CD4-positive, alpha-beta memory T cell (primary cell): ENCODE results near the gene FN1. TPM values are rescaled to one million over a fixed set of nuclear protein-coding genes. Genes with fewer than 3 reads are reported as not detected.

Experiments
- CTCF ChIA-PET: fragments of 350-600 bp; sonication (Branson Sonifier 250); formaldehyde crosslinking; loops from one replicate; lab custom pipeline; 2021; ENCODE audit warnings: inconsistent platforms; ENCODE audit not compliant: partially characterized antibody; lab: Charles Lee
- POLR2A ChIA-PET: fragments of 350-600 bp; sonication (Branson Sonifier 250); formaldehyde crosslinking; loops from one replicate; lab custom pipeline; 2021; ENCODE audit not compliant: partially characterized antibody; lab: Charles Lee
- DNase-seq, 5 donors: peaks; one replicate each; pipeline versions ENCODE4 v3.0.0 to v3.0.0-alpha.2; 2020 to 2022; ENCODE audit warnings: mixed read lengths in 1 of 5
- H3K27ac ChIP-seq: one replicate; pipeline ENCODE4 v1.7.0; 2013; ENCODE audit warnings: low read depth, low read length
- H3K27me3 ChIP-seq: 2 replicates; pipeline ENCODE4 v1.7.0; 2013; ENCODE audit warnings: mild to moderate bottlenecking, low read length, moderate library complexity; ENCODE audit not compliant: insufficient read depth
- H3K36me3 ChIP-seq: 2 replicates; pipeline ENCODE4 v1.7.0; 2013; ENCODE audit warnings: mild to moderate bottlenecking, low read length, moderate library complexity; ENCODE audit not compliant: insufficient read depth
- H3K4me1 ChIP-seq: 2 replicates; pipeline ENCODE4 v1.7.0; 2013; ENCODE audit warnings: mild to moderate bottlenecking, low read length, moderate library complexity; ENCODE audit not compliant: insufficient read depth
- H3K4me3 ChIP-seq, 2 donors: one replicate each; pipeline ENCODE4 v1.7.0; 2013; ENCODE audit warnings: low read length in 2 of 2, mild to moderate bottlenecking in 1 of 2
- H3K9me3 ChIP-seq, 2 donors: one replicate each; pipeline ENCODE4 v1.7.0; 2013; ENCODE audit warnings: low read length in 2 of 2, control low read depth in 1 of 2; ENCODE audit not compliant: control insufficient read depth in 1 of 2
- H3K27ac Mint-ChIP-seq, 7 donors: one replicate each; pipeline ENCODE4 v1.8.0; 2020 to 2021; ENCODE audit warnings: mixed read lengths in 7 of 7, mild to moderate bottlenecking in 6 of 7, inconsistent platforms in 3 of 7, moderate library complexity in 3 of 7
- H3K27me3 Mint-ChIP-seq, 2 donors: one replicate each; pipeline ENCODE4 v1.8.0; 2020 to 2021; ENCODE audit warnings: mixed read lengths in 2 of 2
- H3K36me3 Mint-ChIP-seq, 2 donors: one replicate each; pipeline ENCODE4 v1.8.0; 2020 to 2021; ENCODE audit warnings: mixed read lengths in 2 of 2, inconsistent platforms in 1 of 2, mild to moderate bottlenecking in 1 of 2
- H3K4me1 Mint-ChIP-seq, 4 donors: one replicate each; pipeline ENCODE4 v1.8.0; 2020 to 2021; ENCODE audit warnings: mixed read lengths in 4 of 4, mild to moderate bottlenecking in 1 of 4
- H3K4me3 Mint-ChIP-seq, 8 donors: one replicate each; pipeline ENCODE4 v1.8.0; 2020 to 2021; ENCODE audit warnings: mixed read lengths in 8 of 8, mild to moderate bottlenecking in 7 of 8, moderate library complexity in 6 of 8, inconsistent platforms in 3 of 8
- H3K9me3 Mint-ChIP-seq, 8 donors: one replicate each; pipeline ENCODE4 v1.8.0; 2020 to 2021; ENCODE audit warnings: mixed read lengths in 8 of 8, mild to moderate bottlenecking in 5 of 8, inconsistent platforms in 3 of 8, moderate library complexity in 1 of 8
- intact Hi-C: fragments of 100-400 bp; cut with micrococcal nuclease; formaldehyde crosslinking; loops from one replicate; pipeline ENCODE4 v1.15.1; 2023
- polyA plus RNA-seq, 2 donors: library from polyadenylated mRNA; unstranded; fragments of 300-500 nt; fragmentation: Illumina TruSeq; gene quantifications; one replicate each; pipeline ENCODE4 v1.2.3, GENCODE V29; 2021
- total RNA-seq, 2 experiments: library from RNA; stranded (reverse); gene quantifications; one replicate each; pipeline ENCODE4 v1.2.3, GENCODE V29; 2021

Gene FN1
- total and polyA plus RNA-seq, 4 experiments from 2014 or later, result 0.38 to 1.2 TPM; not detected in 2

- Mint-ChIP-seq H3K4me3 (no peak overlapping the region), H3K27me3 (peaks cover 6 to 18% of the 10 kb centered on the region in 2 donors), H3K9me3 (no peaks in the 10 kb centered on the region), H3K27ac (no peak overlapping the region), H3K36me3 (no peaks in the 10 kb centered on the region), H3K4me1 (no peaks in the 10 kb centered on the region)
- H3K27me3 ChIP-seq, result no peaks in the 10 kb centered on the region
- no peaks in the 10 kb centered on the region for H3K9me3 ChIP-seq
- no peaks in the 10 kb centered on the region for H3K4me1 ChIP-seq
- H3K27ac ChIP-seq, result no peak overlapping the region
- ChIA-PET POLR2A (no interaction called here), CTCF (no interaction called here)
- no peaks in the 10 kb centered on the region for H3K36me3 ChIP-seq
- intact Hi-C loops, result no loop called here
- H3K4me3 ChIP-seq, result no peak overlapping the region
- no peak for DNase-seq
Measured at GRCh38 chr2:215420471-215420935, 15.4 kb downstream of the FN1 start.

- H3K4me3 Mint-ChIP-seq, result no peak overlapping the region
- CTCF ChIA-PET, result no interaction called here
Measured at GRCh38 chr2:215419769-215420470, 15.9 kb downstream of the FN1 start.

GRCh38 chr2:215419113-215419512, 16.8 kb downstream of the FN1 start:
- no peak overlapping the region for H3K4me3 Mint-ChIP-seq
- intact Hi-C loops, result no loop called here
- no peak overlapping the region for H3K27ac ChIP-seq
- no peak overlapping the region for H3K27ac Mint-ChIP-seq
- no peaks in the 10 kb centered on the region for H3K4me1 Mint-ChIP-seq
- H3K9me3 Mint-ChIP-seq, result no peaks in the 10 kb centered on the region
- H3K9me3 ChIP-seq, result no peaks in the 10 kb centered on the region
- POLR2A ChIA-PET, result no interaction called here
- H3K36me3 ChIP-seq, result no peaks in the 10 kb centered on the region
- no peaks in the 10 kb centered on the region for H3K36me3 Mint-ChIP-seq
- no peaks in the 10 kb centered on the region for H3K27me3 ChIP-seq
- CTCF ChIA-PET, result no interaction called here
- H3K4me1 ChIP-seq, result no peaks in the 10 kb centered on the region
- no peak overlapping the region for H3K4me3 ChIP-seq
- peaks cover 9 to 14% of the 10 kb centered on the region in 2 donors for H3K27me3 Mint-ChIP-seq
- no peak for DNase-seq

More at GRCh38 chr2:215419769-215420470, 15.9 kb downstream of the FN1 start:
- no peak for DNase-seq
- Mint-ChIP-seq H3K27me3 (peaks cover 6 to 16% of the 10 kb centered on the region in 2 donors), H3K9me3 (no peaks in the 10 kb centered on the region), H3K36me3 (no peaks in the 10 kb centered on the region), H3K4me1 (no peaks in the 10 kb centered on the region), H3K27ac (no peak overlapping the region)
- no peaks in the 10 kb centered on the region for H3K9me3 ChIP-seq
- H3K4me1 ChIP-seq, result no peaks in the 10 kb centered on the region
- POLR2A ChIA-PET, result no interaction called here
- no peak overlapping the region for H3K27ac ChIP-seq
- H3K36me3 ChIP-seq, result no peaks in the 10 kb centered on the region
- no peaks in the 10 kb centered on the region for H3K27me3 ChIP-seq
- intact Hi-C loops, result no loop called here
- no peak overlapping the region for H3K4me3 ChIP-seq

- H3K9me3 ChIP-seq, result no peaks in the 10 kb centered on the region
- Mint-ChIP-seq H3K27me3 (peaks cover 12% of the 10 kb centered on the region in 2 donors), H3K4me1 (no peaks in the 10 kb centered on the region), H3K27ac (no peak overlapping the region), H3K4me3 (no peak overlapping the region), H3K36me3 (no peaks in the 10 kb centered on the region), H3K9me3 (no peaks in the 10 kb centered on the region)
- no peaks in the 10 kb centered on the region for H3K27me3 ChIP-seq
- ChIA-PET CTCF (no interaction called here), POLR2A (no interaction called here)
- no peak overlapping the region for H3K4me3 ChIP-seq
- H3K36me3 ChIP-seq, result no peaks in the 10 kb centered on the region
- H3K27ac ChIP-seq, result no peak overlapping the region
- DNase-seq, result no peak
- H3K4me1 ChIP-seq, result no peaks in the 10 kb centered on the region
- intact Hi-C loops, result no loop called here
Measured at GRCh38 chr2:215418064-215418963, 17.6 kb downstream of the FN1 start.

GRCh38 chr2:215417400-215417951, 18.4 kb downstream of the FN1 start:
- H3K36me3 ChIP-seq, result no peaks in the 10 kb centered on the region
- Mint-ChIP-seq H3K27me3 (peaks cover 13 to 15% of the 10 kb centered on the region in 2 donors), H3K4me3 (no peak overlapping the region), H3K36me3 (no peaks in the 10 kb centered on the region), H3K9me3 (peaks cover 0 to 3% (median 0%) of the 10 kb centered on the region in 8 donors), H3K27ac (no peak overlapping the region), H3K4me1 (no peaks in the 10 kb centered on the region)
- intact Hi-C loops, result no loop called here
- POLR2A ChIA-PET, result no interaction called here
- no peak overlapping the region for H3K4me3 ChIP-seq
- no peaks in the 10 kb centered on the region for H3K4me1 ChIP-seq
- CTCF ChIA-PET, result no interaction called here
- H3K27me3 ChIP-seq, result no peaks in the 10 kb centered on the region
- H3K27ac ChIP-seq, result no peak overlapping the region
- no peak for DNase-seq
- H3K9me3 ChIP-seq, result no peaks in the 10 kb centered on the region

- Mint-ChIP-seq H3K4me1 (no peaks in the 10 kb centered on the region), H3K4me3 (no peak overlapping the region), H3K27ac (no peak overlapping the region), H3K27me3 (peaks cover 12 to 15% of the 10 kb centered on the region in 2 donors), H3K9me3 (peaks cover 0 to 3% (median 0%) of the 10 kb centered on the region in 8 donors), H3K36me3 (no peaks in the 10 kb centered on the region)
- no peaks in the 10 kb centered on the region for H3K36me3 ChIP-seq
- intact Hi-C loops, result no loop called here
- POLR2A ChIA-PET, result no interaction called here
- DNase-seq, result no peak
- no peaks in the 10 kb centered on the region for H3K9me3 ChIP-seq
- no peaks in the 10 kb centered on the region for H3K27me3 ChIP-seq
- CTCF ChIA-PET, result no interaction called here
- H3K4me1 ChIP-seq, result no peaks in the 10 kb centered on the region
- no peak overlapping the region for H3K4me3 ChIP-seq
- no peak overlapping the region for H3K27ac ChIP-seq
Measured at GRCh38 chr2:215416656-215417055, 19.2 kb downstream of the FN1 start.
